ENCODE data around the gene HSP90B1.

Gene HSP90B1

DNA sequence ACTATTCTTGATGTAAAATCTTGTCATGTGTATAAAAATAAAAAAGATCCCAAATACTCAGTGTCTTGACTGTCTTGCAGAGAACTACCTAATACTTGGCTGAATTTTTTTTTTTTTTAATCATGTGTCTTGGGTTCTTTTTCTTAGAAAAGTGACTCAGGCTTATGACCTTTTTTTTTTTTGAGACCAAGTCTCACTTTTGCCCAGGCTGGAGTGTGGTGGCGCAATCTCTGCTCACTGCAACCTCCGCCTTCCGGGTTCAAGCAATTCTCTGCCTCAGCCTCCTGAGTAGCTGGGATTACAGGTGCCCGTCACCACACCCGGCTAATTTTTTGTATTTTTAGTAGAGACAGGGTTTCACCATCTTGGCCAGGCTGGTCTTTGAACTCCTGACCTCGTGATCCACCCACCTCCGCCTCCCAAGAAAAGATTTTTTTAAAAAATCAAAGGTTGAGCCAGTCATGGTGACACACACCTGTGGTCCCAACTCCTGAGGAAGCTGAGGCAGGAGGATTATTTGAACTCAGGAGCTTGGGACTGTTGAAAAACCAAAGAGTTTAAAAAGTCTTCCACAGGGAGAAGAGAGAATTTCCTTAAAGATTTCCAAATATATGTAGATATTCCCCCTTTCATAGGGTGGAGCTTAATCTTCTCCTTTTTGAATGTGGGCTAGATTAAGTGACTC lies 17.8 kb downstream of the HSP90B1 start:
- no peak overlapping the region for H3K4me3 ChIP-seq (ENCODE audit: low read depth, low read length)
- DNase-seq (ENCODE audit: low read depth), result no peak
- TF ChIP-seq, protein P1, sequence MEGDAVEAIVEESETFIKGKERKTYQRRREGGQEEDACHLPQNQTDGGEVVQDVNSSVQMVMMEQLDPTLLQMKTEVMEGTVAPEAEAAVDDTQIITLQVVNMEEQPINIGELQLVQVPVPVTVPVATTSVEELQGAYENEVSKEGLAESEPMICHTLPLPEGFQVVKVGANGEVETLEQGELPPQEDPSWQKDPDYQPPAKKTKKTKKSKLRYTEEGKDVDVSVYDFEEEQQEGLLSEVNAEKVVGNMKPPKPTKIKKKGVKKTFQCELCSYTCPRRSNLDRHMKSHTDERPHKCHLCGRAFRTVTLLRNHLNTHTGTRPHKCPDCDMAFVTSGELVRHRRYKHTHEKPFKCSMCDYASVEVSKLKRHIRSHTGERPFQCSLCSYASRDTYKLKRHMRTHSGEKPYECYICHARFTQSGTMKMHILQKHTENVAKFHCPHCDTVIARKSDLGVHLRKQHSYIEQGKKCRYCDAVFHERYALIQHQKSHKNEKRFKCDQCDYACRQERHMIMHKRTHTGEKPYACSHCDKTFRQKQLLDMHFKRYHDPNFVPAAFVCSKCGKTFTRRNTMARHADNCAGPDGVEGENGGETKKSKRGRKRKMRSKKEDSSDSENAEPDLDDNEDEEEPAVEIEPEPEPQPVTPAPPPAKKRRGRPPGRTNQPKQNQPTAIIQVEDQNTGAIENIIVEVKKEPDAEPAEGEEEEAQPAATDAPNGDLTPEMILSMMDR (IDR thresholded peaks at IDR 0.05; ENCODE audit: control insufficient read depth, extremely low read depth, insufficient read depth), result no peak

DNA sequence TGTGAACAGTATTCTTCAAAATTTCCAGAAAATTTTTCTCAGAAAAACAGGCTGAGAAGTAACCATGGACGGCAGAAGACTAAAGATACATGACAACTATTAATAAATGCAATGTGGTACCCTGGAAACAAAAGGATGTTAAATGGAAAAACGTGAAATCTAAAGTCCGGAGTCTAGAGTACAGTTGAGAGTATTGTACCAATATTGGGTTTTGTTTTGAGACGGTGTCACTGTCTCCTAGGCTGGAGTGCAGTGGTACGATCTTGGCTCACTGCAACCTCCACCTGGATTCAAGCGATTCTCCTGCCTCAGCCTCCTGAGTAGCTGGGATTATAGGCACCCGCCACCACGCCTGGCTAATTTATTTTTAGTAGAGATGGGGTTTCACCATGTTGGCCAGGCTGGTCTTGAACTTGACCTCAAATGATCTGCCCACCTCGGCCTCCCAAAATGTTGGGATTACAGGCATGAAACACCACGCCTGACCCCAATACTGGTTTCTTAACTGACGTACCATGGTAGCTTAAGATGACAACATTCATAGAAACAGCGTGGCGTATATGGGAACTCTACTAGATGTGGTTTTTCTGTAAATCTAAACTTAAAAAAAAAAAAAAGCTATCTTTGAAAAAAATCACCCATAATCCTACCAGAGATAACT lies 18.7 kb downstream of the HSP90B1 start:
- no peak overlapping the region for H3K4me3 ChIP-seq (ENCODE audit: low read depth, low read length)
- no peak for DNase-seq (ENCODE audit: low read depth)
- TF ChIP-seq, protein P1 (IDR thresholded peaks at IDR 0.05; ENCODE audit: control insufficient read depth, extremely low read depth, insufficient read depth), result no peak

DNA sequence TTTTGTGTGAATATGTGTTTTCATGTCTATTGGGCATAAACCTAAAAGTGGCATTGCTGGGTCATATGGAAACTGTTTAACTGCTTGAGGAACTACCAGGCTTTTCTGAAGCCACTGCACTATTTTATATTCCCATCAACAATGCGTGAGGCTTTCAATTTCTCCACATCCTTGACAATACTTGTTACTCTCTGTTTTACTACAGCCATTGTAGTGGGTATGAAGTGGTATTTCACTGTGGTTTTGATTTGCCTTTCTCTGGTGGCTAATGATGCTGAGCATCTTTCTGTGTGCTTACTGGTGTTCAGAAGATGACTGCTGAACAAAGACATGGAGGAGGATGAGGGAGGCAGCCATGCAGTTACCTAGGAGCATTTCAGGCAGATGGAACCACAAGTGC lies 22.3 kb downstream of the HSP90B1 start:
- TF ChIP-seq, protein P1 (IDR thresholded peaks at IDR 0.05; ENCODE audit: control insufficient read depth, extremely low read depth, insufficient read depth), result no peak
- no peak overlapping the region for H3K4me3 ChIP-seq (ENCODE audit: low read depth, low read length)
- no peak for DNase-seq (ENCODE audit: low read depth)

DNA sequence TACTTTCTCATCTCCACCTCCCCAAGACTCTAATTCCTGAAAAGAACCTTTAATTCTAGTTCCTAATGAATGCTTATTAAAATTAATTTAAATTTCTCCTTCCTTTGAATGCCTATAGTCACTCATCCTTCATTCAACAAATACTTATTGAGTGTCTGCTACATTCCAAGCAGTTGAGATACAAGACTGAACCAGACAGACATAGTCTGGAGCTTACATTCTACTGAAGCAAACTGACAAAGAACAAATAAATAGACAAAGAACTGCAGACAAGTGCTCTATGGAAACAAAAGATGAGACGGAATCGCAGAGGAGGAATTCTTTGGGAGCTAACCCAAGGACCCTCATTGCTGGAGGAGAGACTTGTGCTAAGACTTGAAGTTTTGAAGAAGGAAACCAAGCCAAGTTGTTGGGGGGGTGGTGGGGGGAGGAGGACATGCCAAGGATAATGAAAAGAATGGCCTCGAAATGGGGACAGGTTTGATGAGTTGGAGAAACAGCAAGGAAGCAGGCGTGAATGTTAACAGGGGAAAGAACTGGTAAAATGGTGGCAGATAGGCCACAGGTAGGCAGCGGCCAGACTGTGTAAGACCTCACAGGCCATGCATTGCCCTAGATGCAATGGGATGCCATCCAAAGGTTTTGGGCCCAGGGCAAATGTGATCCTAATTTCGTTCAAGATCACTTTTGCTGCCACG lies 25.8 kb downstream of the HSP90B1 start:
- no peak for DNase-seq (ENCODE audit: low read depth)
- TF ChIP-seq, protein P1 (IDR thresholded peaks at IDR 0.05; ENCODE audit: control insufficient read depth, extremely low read depth, insufficient read depth), result no peak
- peak overlapping the region; percentile 88 for H3K4me3 ChIP-seq (ENCODE audit: low read depth, low read length)

DNA sequence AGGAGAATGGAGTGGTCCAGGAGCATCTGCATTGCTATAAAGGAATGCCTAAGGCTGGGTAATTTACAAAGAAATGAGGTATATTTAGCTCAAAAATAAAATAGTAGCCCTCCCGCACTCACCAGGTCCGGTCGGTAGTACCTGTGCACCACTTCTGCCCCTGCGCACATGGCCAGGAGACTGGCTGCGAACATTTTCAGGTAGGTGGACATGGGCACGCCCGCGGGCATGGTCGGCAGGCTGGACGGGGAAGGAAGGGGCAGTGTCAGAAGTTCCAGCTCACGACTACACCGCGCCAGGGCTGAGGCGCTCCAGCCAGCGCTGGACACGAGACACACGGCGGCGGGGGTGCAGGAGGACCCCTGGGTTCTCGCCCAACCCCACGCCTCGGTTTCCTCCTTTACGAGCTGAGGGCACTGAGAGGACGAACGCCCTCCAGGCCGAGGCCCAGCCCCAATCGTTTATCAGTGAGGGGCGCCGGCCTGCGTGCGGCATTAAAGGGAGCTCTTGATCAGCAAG lies 26.4 kb downstream of the HSP90B1 start:
- peak overlapping the region; percentile 88 for H3K4me3 ChIP-seq (ENCODE audit: low read depth, low read length)
- no peak for DNase-seq (ENCODE audit: low read depth)
- TF ChIP-seq, protein P1 (IDR thresholded peaks at IDR 0.05; ENCODE audit: control insufficient read depth, extremely low read depth, insufficient read depth), result no peak

DNA sequence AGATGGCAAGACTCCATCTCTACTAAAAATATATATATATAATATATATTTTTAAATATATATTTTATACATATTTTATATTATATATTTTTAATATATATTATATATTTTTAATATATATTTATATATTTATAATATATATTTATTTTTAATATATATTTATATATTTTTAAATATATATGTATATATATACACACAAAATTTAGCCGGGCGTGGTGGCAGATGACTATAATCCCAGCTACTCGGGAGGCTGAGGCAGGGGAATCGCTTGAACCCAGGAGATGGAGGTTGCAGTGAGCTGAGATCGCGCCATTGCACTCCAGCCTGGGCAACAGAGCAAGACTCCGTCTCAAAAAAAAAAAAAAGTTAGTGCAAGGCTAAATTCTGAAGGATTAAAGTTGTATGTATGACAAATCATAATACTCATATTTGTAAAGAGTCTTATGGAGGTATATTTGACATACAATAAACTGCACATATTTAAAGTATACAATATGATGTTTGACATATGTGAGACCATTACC lies 27.7 kb downstream of the HSP90B1 start:
- peak overlapping the region; percentile 88 for H3K4me3 ChIP-seq (ENCODE audit: low read depth, low read length)

More for the DNA sequence above, 27.7 kb downstream of the HSP90B1 start:
- TF ChIP-seq, protein P1 (IDR thresholded peaks at IDR 0.05; ENCODE audit: control insufficient read depth, extremely low read depth, insufficient read depth), result no peak
- no peak for DNase-seq (ENCODE audit: low read depth)

Measured in LNCaP clone FGC (cell line).